Measurements from ENCODE around the gene DEGS2.

- TF ChIP-seq, protein P1, sequence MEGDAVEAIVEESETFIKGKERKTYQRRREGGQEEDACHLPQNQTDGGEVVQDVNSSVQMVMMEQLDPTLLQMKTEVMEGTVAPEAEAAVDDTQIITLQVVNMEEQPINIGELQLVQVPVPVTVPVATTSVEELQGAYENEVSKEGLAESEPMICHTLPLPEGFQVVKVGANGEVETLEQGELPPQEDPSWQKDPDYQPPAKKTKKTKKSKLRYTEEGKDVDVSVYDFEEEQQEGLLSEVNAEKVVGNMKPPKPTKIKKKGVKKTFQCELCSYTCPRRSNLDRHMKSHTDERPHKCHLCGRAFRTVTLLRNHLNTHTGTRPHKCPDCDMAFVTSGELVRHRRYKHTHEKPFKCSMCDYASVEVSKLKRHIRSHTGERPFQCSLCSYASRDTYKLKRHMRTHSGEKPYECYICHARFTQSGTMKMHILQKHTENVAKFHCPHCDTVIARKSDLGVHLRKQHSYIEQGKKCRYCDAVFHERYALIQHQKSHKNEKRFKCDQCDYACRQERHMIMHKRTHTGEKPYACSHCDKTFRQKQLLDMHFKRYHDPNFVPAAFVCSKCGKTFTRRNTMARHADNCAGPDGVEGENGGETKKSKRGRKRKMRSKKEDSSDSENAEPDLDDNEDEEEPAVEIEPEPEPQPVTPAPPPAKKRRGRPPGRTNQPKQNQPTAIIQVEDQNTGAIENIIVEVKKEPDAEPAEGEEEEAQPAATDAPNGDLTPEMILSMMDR (IDR thresholded peaks at IDR 0.05 in 2 of 3, conservative IDR thresholded peaks at IDR 0.05 in 1 of 3; ENCODE audit: borderline replicate concordance in 1 of 3, insufficient read depth in 1 of 3, low read depth in 2 of 3, low read length in 2 of 3) = no peak
- TF ChIP-seq POLR2A (IDR thresholded peaks at IDR 0.05; ENCODE audit: borderline replicate concordance, extremely low read depth, insufficient read depth, insufficient read length) = no peak
- TF ChIP-seq TCF7L2 (IDR thresholded peaks at IDR 0.05; ENCODE audit: borderline replicate concordance, extremely low read depth, insufficient read depth, insufficient read length) = no peak
Measured at GRCh38 chr14:100165376-100165775, 5.9 kb upstream of the DEGS2 start.
